GM20431 (cell line): ENCODE data around the gene PDHX.

Experiments used
- in situ Hi-C: fragments of 300-500 bp; cut with MseI, MboI; formaldehyde crosslinking; loops from one replicate; pipeline ENCODE4 v1.15.0; 2020; ENCODE audit warnings: low sequenced_read_pairs; ENCODE audit not compliant: unreplicated experiment

PDHX gene

DNA sequence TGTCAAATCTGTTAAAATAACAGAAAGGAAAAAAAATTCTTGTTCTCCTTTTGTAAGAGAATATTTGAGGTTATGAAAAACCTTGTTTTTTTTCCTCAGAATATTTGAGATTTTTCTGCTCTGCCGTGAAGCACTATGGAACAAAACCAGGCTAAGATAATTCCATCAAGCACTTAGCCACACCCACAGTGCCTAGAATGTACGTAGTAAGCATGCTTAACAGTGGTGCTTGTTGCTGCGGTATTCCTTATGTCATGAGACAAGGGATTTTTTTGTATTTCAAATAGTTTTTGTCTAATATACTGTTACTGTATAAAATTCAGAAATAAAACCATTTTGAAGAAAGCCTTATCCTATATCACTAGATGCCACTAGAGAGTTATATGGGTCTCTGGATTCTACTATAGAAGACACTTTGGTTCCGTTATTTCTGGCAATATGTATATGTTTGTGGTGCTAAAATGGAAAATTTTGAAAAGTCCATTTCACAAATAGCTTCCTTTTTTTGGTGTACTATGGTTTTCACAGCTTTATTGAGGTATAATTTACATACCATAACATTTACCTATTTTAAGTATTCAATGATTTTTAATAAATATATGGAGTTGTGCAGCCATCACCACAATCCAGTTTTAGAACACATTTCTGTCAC lies 23.7 kb downstream of the PDHX start:
- in situ Hi-C loops = no loop called here

DNA sequence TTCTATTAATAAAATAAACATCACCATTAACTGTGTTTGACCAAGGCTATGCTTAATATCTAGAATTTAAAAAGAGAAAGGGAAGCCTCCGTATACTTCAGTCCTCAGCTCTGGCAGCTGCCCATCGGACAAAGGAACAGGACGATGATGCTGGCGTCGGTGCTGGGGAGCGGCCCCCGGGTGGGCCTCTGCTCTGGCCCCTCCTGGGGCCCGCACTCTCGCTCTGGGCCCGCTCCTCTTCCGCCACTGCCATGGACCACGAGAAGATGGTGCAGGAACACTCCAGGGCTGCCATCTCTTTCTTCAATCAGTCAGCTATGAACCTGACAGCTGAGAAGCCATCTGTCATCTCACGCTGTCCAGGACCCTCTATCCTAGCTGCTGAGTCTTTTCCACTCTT lies 25.3 kb downstream of the PDHX start:
- in situ Hi-C loops = no loop called here

DNA sequence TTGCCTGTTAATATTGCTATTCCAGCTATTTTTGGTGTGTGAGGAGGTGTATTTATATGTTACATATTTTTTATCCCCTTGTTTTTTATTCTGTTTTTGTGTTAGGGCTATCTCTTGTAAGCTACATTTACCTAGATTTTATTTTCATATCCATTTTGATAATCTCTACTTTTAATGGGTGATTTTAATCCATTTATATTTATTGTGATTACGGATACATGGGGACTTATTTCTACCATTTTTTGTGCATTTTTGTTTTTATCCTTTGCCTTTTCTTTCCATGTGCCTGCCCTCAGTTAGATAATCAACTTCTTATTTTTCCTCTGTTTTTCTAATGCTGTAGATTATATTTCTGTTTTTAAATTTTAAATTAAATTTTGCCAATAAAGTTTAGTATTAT lies 28.3 kb downstream of the PDHX start:
- in situ Hi-C loops = no loop called here

- in situ Hi-C loops = no loop called here
Measured at GRCh38 chr11:34948696-34949095, 32.3 kb downstream of the PDHX start.

DNA sequence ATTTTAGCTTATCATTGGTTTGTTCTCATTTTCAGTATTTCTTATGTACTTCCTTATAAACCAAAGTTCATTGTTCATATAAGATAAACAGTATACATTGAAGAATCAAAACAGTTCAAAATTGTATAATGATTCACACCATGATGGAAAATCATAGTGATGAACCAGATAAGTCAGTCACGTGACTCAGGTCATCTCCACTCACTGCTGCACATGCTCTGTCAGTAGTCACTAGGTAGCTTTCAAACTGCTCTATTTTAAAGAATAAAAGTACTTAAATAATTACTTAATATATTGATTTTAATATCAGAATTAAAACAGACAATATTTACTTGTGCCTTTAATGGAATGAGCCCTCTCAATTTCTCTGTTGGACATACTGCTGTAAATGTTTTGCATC lies 37.5 kb downstream of the PDHX start:
- in situ Hi-C loops = no loop called here

DNA sequence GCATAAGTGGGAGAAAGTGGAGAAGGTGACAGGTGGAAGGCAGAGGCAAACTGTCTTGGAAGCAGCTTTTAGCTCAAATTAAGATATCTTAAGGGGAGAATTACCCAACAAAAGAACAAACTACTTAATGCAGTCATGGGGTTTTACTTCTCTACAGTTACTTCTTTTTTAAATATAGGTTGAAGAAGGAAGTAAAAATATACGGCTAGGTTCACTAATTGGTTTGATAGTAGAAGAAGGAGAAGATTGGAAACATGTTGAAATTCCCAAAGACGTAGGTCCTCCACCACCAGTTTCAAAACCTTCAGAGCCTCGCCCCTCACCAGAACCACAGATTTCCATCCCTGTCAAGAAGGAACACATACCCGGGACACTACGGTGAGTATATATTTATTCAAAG lies 40.8 kb downstream of the PDHX start:
- in situ Hi-C loops = no loop called here

DNA sequence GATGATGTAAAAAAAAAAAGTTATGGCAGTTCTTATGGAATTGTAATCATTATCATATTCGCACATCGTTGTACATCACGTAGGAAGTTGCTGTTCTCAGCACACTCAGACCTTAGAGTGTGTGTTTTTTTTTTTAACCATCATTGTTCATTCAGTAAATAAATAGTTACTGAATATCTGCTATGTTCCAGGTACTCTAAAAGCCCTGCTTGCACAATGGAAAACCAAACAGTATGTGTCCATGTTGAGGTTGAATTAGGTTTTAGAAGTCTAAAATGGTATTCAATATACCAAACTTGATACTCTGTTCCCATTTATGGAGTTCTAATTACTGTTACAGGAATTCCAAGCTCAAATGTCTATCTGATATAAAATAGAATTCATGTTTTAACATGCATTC lies 41.2 kb downstream of the PDHX start:
- in situ Hi-C loops = no loop called here

DNA sequence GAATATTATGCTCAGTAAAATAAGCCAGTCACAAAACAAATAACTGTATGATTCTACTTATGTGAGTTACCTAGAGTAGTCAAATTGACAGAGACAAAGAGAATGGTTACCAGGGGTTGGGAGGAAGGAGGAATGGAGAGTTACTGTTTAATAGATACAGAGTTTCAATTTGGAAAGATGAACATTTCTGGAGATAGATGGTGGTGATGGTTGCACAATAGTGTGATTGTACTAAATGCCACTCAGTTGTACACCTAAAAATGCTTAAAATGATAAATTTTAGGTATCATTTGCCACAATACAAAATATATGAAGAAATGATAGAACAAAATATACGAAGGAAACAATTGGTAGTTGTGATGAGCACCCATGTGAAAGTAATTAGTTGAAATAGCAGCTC lies 43.4 kb downstream of the PDHX start:
- in situ Hi-C loops = no loop called here

DNA sequence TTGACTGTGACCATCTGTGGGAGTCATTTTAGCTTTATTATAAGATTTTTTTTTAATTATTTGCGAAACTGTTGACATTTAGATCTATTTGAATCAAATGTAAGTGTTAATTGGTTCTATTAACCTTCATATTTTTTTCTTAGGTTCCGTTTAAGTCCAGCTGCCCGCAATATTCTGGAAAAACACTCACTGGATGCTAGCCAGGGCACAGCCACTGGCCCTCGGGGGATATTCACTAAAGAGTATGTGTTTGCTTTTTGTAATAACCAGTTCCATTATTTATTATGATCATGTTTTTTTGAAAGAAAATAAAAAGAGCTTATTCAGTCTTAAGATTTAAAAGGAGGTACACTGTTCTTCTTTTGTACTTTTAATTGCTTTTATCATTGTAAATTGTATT lies 43.9 kb downstream of the PDHX start:
- in situ Hi-C loops = no loop called here

DNA sequence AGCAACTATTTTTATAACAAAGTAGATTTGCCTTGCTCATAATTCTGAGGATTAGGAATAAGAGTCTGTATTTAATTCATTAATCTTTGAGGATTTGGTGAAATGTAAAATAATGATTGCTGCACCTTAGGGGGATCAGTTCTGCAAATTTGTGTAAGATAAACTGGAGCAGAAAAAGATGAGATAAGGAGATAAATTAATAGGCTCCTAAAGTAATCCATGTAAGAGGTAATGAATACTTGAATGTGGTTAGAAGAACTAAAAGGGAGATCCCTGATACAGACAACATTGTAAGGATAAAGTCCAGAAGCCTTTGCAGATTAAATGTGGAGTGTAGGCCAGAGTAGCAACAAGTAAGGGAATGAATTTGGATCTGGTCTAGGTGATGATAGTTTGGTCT lies 45.6 kb downstream of the PDHX start:
- in situ Hi-C loops = no loop called here

DNA sequence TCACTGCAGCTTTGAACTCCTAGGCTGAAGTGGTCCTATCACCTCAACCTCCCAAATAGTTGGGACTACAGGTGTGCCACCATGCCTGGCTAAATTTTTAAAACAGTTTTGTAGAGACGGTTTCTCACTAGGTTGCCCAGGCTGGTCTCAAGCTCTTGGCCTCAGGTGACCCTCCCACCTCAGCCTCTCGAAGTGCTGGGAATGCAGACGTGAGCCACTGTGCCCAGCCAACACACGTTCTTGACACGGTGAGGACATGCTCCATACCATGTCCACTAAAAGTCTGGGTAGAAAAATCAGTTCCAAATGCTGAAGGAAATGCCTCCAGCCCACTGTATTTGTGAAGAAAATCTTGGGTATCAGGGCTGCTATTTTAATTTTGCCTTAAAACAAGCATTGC lies 46.9 kb downstream of the PDHX start:
- in situ Hi-C loops = no loop called here

DNA sequence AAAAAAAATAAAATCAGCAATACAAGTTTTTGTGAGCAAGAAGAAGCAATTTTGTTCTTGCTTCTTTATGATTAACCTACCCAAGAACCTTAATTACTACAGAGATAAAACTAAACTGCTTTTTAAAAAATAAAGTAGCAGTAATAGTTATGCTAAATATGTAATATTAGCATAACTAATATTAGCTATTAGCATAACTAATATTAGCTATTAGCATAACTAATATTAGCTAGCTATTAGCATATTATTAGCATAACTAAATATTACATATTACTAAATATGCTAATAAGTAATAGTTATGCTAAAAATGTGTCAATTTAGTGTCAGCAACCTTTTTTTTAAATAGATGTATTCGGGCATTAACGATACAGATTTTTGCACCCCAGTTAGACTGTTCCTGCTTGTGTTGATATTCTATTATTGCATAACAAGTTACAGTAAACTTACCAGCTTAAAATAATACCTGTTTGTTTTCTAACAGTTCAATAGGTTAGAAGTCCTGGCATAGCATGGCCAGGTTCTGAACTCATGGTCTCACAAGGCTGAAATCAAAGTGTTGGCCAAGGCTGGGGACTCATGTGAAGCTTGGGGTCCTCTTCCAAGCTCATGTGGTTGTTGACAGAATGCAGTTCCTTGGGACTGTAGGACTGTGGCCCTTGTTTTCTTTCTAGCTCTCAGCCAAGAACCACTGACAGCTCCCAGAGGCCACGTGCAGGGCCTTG lies 48.4 kb downstream of the PDHX start:
- in situ Hi-C loops = no loop called here

- in situ Hi-C loops = no loop called here
Measured at GRCh38 chr11:34968862-34969261, 52.4 kb downstream of the PDHX start.

DNA sequence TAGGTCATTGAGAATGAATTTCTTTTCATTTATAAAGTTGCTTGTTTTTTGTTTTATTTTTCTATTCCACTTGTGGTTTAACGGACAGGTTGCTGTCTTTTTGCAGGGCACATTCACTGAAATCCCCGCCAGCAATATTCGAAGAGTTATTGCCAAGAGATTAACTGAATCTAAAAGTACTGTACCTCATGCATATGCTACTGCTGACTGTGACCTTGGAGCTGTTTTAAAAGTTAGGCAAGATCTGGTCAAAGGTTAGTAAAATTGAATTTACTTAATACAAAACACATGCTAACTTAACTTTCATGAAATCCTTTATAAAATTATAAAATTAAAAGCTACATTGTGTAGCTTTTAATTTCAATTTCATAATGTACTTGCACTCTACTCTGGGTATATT lies 53.6 kb downstream of the PDHX start:
- in situ Hi-C loops = no loop called here

DNA sequence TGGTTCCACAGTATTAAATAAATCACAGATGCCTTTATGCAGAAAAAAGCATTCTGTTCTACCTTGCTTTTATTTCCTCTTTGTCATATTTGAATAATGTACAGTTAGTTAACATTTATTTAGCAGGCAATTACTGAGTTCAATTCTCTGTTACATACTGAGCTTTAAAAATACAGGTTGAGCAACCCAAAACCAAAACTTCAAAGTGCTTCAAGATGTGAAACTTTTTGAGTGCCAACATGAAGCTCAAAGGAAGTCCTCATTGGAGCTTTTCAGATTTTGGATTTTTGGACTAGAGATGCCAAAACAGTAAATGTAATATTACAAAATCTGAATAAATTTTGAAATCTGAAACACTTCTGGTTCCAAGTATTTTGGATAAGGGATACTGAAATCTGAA lies 54.1 kb downstream of the PDHX start:
- in situ Hi-C loops = no loop called here

DNA sequence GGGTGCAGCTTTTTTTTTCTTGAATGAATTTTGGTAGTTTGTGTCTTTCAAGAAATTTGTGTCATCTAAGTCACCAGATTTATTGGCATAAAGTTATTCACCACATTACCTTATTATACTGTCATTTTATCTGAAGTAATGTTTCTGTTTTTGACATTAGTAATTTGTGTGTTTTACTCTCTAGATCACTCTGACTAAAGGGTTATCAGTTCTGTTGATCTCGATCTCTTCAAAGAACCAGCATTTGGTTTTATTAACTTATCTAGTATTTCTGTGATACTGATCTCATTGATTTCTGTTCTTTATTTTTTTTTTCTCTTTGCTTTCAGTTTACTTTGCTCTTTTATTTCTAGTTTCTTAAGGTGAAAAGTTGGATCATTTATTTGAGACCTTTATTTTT lies 55.5 kb downstream of the PDHX start:
- in situ Hi-C loops = no loop called here

GRCh38 chr11:34972366-34972765 lies 55.9 kb downstream of the PDHX start:
- in situ Hi-C loops = no loop called here

DNA sequence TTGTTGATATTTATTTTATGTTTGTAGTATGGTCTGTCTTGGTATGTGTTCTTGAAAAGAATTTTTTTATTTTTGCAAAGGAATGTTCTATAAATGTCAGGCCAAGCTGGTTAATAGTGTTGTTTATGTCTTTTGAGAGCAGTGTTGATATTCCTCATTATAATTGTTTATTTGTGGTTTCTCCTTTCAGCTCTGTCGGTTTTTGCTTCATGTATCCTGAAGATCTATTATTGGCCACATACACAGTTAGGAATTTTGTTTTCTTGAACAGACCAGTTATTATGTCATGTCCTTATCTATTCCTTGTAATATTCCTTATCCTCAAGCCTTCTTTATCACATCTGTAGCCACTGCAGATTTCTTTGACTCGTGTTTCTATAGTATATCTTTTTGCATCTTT lies 56.5 kb downstream of the PDHX start:
- in situ Hi-C loops = no loop called here

GRCh38 chr11:34975482-34975881 lies 59.1 kb downstream of the PDHX start:
- in situ Hi-C loops = loop anchor here (25.0 kb wide), 1 partner anchor 262 kb away; no protein-coding TSS in a partner anchor

DNA sequence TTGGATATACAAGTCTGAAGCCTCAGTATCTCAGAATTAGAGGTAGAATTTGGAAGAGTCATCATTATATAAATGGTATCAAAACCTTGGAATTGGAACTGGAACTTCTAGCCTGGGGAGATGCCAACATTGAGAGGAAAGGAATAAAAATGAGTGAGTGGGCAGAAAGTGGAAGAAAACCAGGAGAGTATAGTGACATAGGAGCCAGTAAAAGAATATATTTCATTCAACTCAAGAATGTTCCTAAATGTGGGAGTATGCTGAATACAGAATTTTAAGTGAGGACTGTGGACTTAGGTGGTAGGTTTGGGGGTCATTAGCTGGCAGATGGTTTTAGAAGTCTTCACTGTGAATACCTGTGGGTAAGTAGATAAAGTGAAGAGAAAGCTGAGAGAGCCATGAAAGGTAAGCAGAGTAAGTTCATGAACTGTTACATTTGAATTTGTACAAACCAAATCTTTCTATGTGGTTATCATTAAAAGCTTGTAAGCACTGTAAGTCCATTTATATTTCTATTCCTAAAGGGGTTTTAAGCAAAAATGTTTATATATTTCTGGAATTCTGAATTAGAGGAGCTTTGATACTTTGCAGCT lies 60.2 kb downstream of the PDHX start:
- in situ Hi-C loops = loop anchor here (25.0 kb wide), 1 partner anchor 261 kb away; no protein-coding TSS in a partner anchor

GRCh38 chr11:34977089-34977912 lies 60.9 kb downstream of the PDHX start:
- in situ Hi-C loops = loop anchor here (25.0 kb wide), 1 partner anchor 260 kb away; no protein-coding TSS in a partner anchor
